SK-N-SH (cell line): ENCODE results near the gene RAB26. TPM values are rescaled to one million over a fixed set of nuclear protein-coding genes. Genes with fewer than 3 reads are reported as not detected.

Experiments
- CTCF ChIA-PET: fragments of 300-600, 350-600 bp; formaldehyde crosslinking; extraction: SDS; loops from one replicate; lab custom pipeline; 2021; lab: Yijun Ruan, JAX
- POLR2A ChIA-PET: fragments of 350-600 bp; sonication (Branson Sonifier 250); formaldehyde crosslinking; extraction: SDS; loops from one replicate; lab custom pipeline; 2020; ENCODE audit warnings: antibody characterized with exemption, inconsistent platforms; lab: Yijun Ruan, JAX
- DNase-seq: peaks from one replicate; pipeline ENCODE4 v3.0.0; 2012
- H2AFZ ChIP-seq: fragments of 200-600 bp; sonication (generic); 2 replicates; pipeline ENCODE4 v1.8.1; 2016; ENCODE audit warnings: antibody characterized with exemption, mild to moderate bottlenecking, low read depth
- H3F3A ChIP-seq: fragments of 200-600 bp; sonication (generic); replicated peaks from 2 replicates; pipeline ENCODE3; 2016; ENCODE audit warnings: antibody characterized with exemption, mild to moderate bottlenecking; ENCODE audit not compliant: insufficient read depth
- H3K27ac ChIP-seq, 2 experiments: fragments of 200-500 bp in 1 of 2; fragments of 200-600 bp in 1 of 2; sonication (Bioruptor generic) in 1 of 2; sonication (generic), shearing (Covaris generic) in 1 of 2; 2 replicates each; pipeline versions ENCODE4 v1.5.1 to v1.6.1; 2014 to 2016; ENCODE audit warnings: low read depth in 2 of 2, inconsistent platforms in 1 of 2, low read length in 1 of 2, mild to moderate bottlenecking in 1 of 2, mixed read lengths in 1 of 2
- H3K27me3 ChIP-seq: fragments of 200-600 bp; sonication (generic), shearing (Covaris generic); 2 replicates; pipeline ENCODE4 v1.6.1; 2016; ENCODE audit warnings: mixed run types; ENCODE audit not compliant: insufficient read depth
- H3K36me3 ChIP-seq, 2 experiments: fragments of 200-500 bp in 1 of 2; fragments of 200-600 bp in 1 of 2; sonication (Bioruptor generic) in 1 of 2; sonication (generic) in 1 of 2; replicated peaks in 1 of 2; 2 replicates each; pipeline versions ENCODE3 to v1.5.1; 2014 to 2016; ENCODE audit warnings: low read length in 1 of 2, mild to moderate bottlenecking in 1 of 2; ENCODE audit not compliant: insufficient read depth in 2 of 2, control insufficient read depth in 1 of 2
- H3K4me1 ChIP-seq, 2 experiments: fragments of 200-500 bp in 1 of 2; fragments of 200-600 bp in 1 of 2; sonication (Bioruptor generic) in 1 of 2; sonication (generic), shearing (Covaris generic) in 1 of 2; 2 replicates each; pipeline versions ENCODE4 v1.5.1 to v1.6.1; 2014 to 2016; ENCODE audit warnings: low read depth in 1 of 2, low read length in 1 of 2, mixed run types in 1 of 2; ENCODE audit not compliant: insufficient read depth in 2 of 2, control insufficient read depth in 1 of 2
- H3K4me2 ChIP-seq: fragments of 200-600 bp; sonication (generic), shearing (Covaris generic); 2 replicates; pipeline ENCODE4 v1.6.1; 2017; ENCODE audit warnings: mixed run types
- H3K4me3 ChIP-seq, 2 experiments: fragments of 200-500 bp in 1 of 2; fragments of 200-600 bp in 1 of 2; sonication (Bioruptor generic) in 1 of 2; sonication (generic), shearing (Covaris generic) in 1 of 2; 2 replicates each; pipeline versions ENCODE4 v1.5.1 to v1.8.1; 2014 to 2016; ENCODE audit warnings: low read depth in 2 of 2, inconsistent platforms in 1 of 2, low read length in 1 of 2, mild to moderate bottlenecking in 1 of 2, mixed read lengths in 1 of 2, moderate library complexity in 1 of 2
- H3K79me2 ChIP-seq: fragments of 200-600 bp; sonication (generic); 2 replicates; pipeline ENCODE4 v1.8.1; 2017; ENCODE audit warnings: mild to moderate bottlenecking; ENCODE audit not compliant: insufficient read depth
- H3K9ac ChIP-seq: fragments of 200-600 bp; sonication (generic); 2 replicates; pipeline ENCODE4 v1.6.1; 2017; ENCODE audit warnings: mixed run types
- H3K9me2 ChIP-seq: fragments of 200-600 bp; sonication (generic); 2 replicates; pipeline ENCODE4 v1.6.1; 2017; ENCODE audit warnings: mixed run types
- H3K9me3 ChIP-seq: fragments of 200-600 bp; sonication (generic); 2 replicates; pipeline ENCODE4 v1.6.1; 2017; ENCODE audit warnings: mixed run types, mild to moderate bottlenecking, moderate library complexity
- H4K20me1 ChIP-seq: fragments of 200-600 bp; sonication (generic); 2 replicates; pipeline ENCODE4 v1.6.1; 2017; ENCODE audit warnings: mild to moderate bottlenecking, mixed run types; ENCODE audit not compliant: insufficient read depth
- ELF1 ChIP-seq: IDR thresholded peaks from 2 replicates; pipeline ENCODE4 v1.4.0; 2012
- EP300 ChIP-seq, 2 experiments: IDR thresholded peaks; 2 replicates each; pipeline versions ENCODE4 v1.4.0 to v1.6.1; 2012; ENCODE audit warnings: borderline replicate concordance in 1 of 2, low read depth in 1 of 2, low read length in 1 of 2
- EZH2phosphoT487 ChIP-seq: fragments of 200-600 bp; sonication (generic); IDR thresholded peaks from 2 replicates; pipeline ENCODE4 v1.6.1; 2017; ENCODE audit warnings: low read depth, mixed run types, mild to moderate bottlenecking, antibody characterized with exemption, moderate library complexity, borderline replicate concordance
- FOSL2 ChIP-seq: IDR thresholded peaks from 2 replicates; pipeline ENCODE4 v1.4.0; 2012; ENCODE audit warnings: low read depth, mild to moderate bottlenecking, moderate library complexity, borderline replicate concordance
- FOXJ3 ChIP-seq: sonication (generic); formaldehyde crosslinking; IDR thresholded peaks from 2 replicates; pipeline ENCODE4 v1.5.1; 2020; ENCODE audit warnings: mild to moderate bottlenecking, missing genetic modification reagents
- GATA2 ChIP-seq: sonication (generic); formaldehyde crosslinking; IDR thresholded peaks from 2 replicates; pipeline ENCODE4 v1.5.0; 2020; ENCODE audit warnings: mild to moderate bottlenecking, missing genetic modification reagents
- JUND ChIP-seq: IDR thresholded peaks from 2 replicates; pipeline ENCODE4 v1.4.0; 2012
- MEF2A ChIP-seq: IDR thresholded peaks from 2 replicates; pipeline ENCODE4 v1.4.0; 2012; ENCODE audit warnings: low read depth, borderline replicate concordance
- MXI1 ChIP-seq: IDR thresholded peaks from 2 replicates; pipeline ENCODE4 v1.6.1; 2012; ENCODE audit warnings: mild to moderate bottlenecking, low read depth, low read length, improper control_type of control experiment
- NRF1 ChIP-seq: IDR thresholded peaks from 2 replicates; pipeline ENCODE4 v1.6.1; 2012; ENCODE audit warnings: low read depth, mild to moderate bottlenecking, low read length
- POLR2AphosphoS5 ChIP-seq: IDR thresholded peaks from 2 replicates; pipeline ENCODE4 v1.6.1; 2012; ENCODE audit warnings: low read depth, low read length
- RCOR1 ChIP-seq: fragments of 150-350 bp; IDR thresholded peaks from 2 replicates; pipeline ENCODE4 v1.6.1; 2017; ENCODE audit warnings: antibody characterized with exemption, low read length
- RXRA ChIP-seq: IDR thresholded peaks from 2 replicates; pipeline ENCODE4 v1.4.0; 2012; ENCODE audit warnings: low read depth, mild to moderate bottlenecking, borderline replicate concordance
- SMC3 ChIP-seq: IDR thresholded peaks from 2 replicates; pipeline ENCODE4 v1.6.1; 2012; ENCODE audit warnings: low read depth, low read length, improper control_type of control experiment
- YY1 ChIP-seq: IDR thresholded peaks from 2 replicates; pipeline ENCODE4 v1.4.0; 2012; ENCODE audit warnings: low read depth, mild to moderate bottlenecking
- ZBTB33 ChIP-seq: IDR thresholded peaks from 2 replicates; pipeline ENCODE4 v1.4.0; 2012; ENCODE audit warnings: low read depth, borderline replicate concordance
- WGBS: methylation state at CpG from one replicate; pipeline ENCODE4 v1.1.6; 2017; ENCODE audit warnings: low lambda C conversion rate; 5-methylcytosine and 5-hydroxymethylcytosine counted together
- polyA plus RNA-seq, 3 experiments: library from polyadenylated mRNA; depleted of rRNA; stranded (reverse); fragments of >200 nt; gene quantifications; 2 replicates each; pipeline ENCODE4 v1.2.3, GENCODE V29; 2012
- TF ChIP-seq, protein P1 (sequence below): IDR thresholded peaks from 2 replicates; pipeline ENCODE4 v1.6.1; 2012; ENCODE audit warnings: mild to moderate bottlenecking, low read depth, low read length, moderate library complexity

Gene RAB26
- polyA plus RNA-seq, 1 of the 3 experiments (the other 2 are of a cell fraction) = 14.3 TPM

GRCh38 chr16:2163211-2163881 is 14.9 kb downstream of the RAB26 start:
- Histone ChIP-seq H3K36me3 (peaks cover 0 to 31% of the 10 kb centered on the region in 2 experiments), H3K9ac (no peak overlapping the region), H3K79me2 (peaks cover 61% of the 10 kb centered on the region), H3K4me2 (no peak overlapping the region), H3K4me1 (peaks cover 0 to 10% of the 10 kb centered on the region in 2 experiments; a peak in 1 of 4 replicates), H4K20me1 (peaks cover 53% of the 10 kb centered on the region), H3K27me3 (no peaks in the 10 kb centered on the region), H3K9me2 (no peaks in the 10 kb centered on the region), H3K9me3 (no peaks in the 10 kb centered on the region), H3K4me3 (no peak overlapping the region), H3F3A (peaks cover 3% of the 10 kb centered on the region), H2AFZ (no peak overlapping the region), H3K27ac (no peak overlapping the region)
- POLR2A ChIA-PET = no interaction called here
- WGBS = 98% methylated on average over 9 of the region's 26 CpGs
- no peak for DNase-seq
- CTCF ChIA-PET = no interaction called here
- TF ChIP-seq POLR2AphosphoS5 (no peak), YY1 (no peak), ELF1 (no peak), ZBTB33 (no peak), MEF2A (no peak), FOSL2 (no peak), EP300 (IDR thresholded peaks at IDR 0.05; ENCODE audit: borderline replicate concordance in 1 of 2, low read depth in 1 of 2, low read length in 1 of 2) (no peak), MXI1 (no peak), SMC3 (no peak), EZH2phosphoT487 (no peak), NRF1 (no peak), RXRA (no peak), JUND (no peak), FOXJ3 (CRISPR knock-in tag) (no peak), GATA2 (CRISPR knock-in tag) (no peak), RCOR1 (no peak)
- TF ChIP-seq, protein P1, sequence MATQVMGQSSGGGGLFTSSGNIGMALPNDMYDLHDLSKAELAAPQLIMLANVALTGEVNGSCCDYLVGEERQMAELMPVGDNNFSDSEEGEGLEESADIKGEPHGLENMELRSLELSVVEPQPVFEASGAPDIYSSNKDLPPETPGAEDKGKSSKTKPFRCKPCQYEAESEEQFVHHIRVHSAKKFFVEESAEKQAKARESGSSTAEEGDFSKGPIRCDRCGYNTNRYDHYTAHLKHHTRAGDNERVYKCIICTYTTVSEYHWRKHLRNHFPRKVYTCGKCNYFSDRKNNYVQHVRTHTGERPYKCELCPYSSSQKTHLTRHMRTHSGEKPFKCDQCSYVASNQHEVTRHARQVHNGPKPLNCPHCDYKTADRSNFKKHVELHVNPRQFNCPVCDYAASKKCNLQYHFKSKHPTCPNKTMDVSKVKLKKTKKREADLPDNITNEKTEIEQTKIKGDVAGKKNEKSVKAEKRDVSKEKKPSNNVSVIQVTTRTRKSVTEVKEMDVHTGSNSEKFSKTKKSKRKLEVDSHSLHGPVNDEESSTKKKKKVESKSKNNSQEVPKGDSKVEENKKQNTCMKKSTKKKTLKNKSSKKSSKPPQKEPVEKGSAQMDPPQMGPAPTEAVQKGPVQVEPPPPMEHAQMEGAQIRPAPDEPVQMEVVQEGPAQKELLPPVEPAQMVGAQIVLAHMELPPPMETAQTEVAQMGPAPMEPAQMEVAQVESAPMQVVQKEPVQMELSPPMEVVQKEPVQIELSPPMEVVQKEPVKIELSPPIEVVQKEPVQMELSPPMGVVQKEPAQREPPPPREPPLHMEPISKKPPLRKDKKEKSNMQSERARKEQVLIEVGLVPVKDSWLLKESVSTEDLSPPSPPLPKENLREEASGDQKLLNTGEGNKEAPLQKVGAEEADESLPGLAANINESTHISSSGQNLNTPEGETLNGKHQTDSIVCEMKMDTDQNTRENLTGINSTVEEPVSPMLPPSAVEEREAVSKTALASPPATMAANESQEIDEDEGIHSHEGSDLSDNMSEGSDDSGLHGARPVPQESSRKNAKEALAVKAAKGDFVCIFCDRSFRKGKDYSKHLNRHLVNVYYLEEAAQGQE = no peak
